ENCODE results near the gene MNX1. TPM values are rescaled to one million over a fixed set of nuclear protein-coding genes. Genes with fewer than 3 reads are reported as not detected.

MNX1 gene
- total and polyA plus RNA-seq, 2 donors (not counting 3 experiments of a cell fraction or from before 2014, with no cell fraction given), result not detected

DNA sequence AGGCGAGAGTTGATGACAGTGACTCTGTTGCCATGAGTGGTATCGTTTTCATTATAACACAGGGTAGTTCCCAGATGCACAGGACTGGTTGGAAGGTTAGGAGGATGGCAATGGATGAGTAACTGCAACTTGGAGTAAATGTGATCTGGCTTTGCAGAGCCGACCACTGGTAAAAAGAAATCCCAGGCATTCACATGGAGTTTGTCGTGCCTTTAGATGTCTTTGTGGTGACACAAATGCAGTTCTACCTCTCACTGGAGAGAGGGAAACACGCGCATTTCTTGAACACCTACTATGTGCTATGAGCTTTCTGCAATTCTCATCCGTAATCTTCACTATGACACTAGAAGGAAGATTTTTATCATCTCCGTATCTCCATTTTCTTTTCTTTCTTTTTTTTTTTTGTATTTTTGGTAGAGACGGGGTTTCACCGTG, 1.7 kb upstream of the MNX1 start:
- dilution Hi-C loops (cut with MboI; ENCODE audit: extremely low pct_ligation_motif_present, low sequenced_read_pairs), result no loop called here
- no peaks in the 10 kb centered on the region for H3K9me1 ChIP-seq (replicated peaks; ENCODE audit: control insufficient read depth, extremely low read depth, insufficient read depth, low read length)
- BruUV-seq (replicated peaks), result no TSS peak
- no peaks in the 10 kb centered on the region for H3K4me1 ChIP-seq (ENCODE audit: control insufficient read depth, extremely low read depth, insufficient read depth, low read length)
- CTCF ChIA-PET, result interaction anchor here (0.7 kb wide), 1 partner anchor 20 kb away, joined by 3 read pairs; no protein-coding TSS in a partner anchor
- no peaks in the 10 kb centered on the region for H4K20me1 ChIP-seq (replicated peaks; ENCODE audit: control insufficient read depth, extremely low read depth, insufficient read depth, low read length)
- no peak for TF ChIP-seq POLR2AphosphoS5 (IDR thresholded peaks at IDR 0.05; ENCODE audit: insufficient read depth, low read depth, low read length)
- TF ChIP-seq, protein P1, sequence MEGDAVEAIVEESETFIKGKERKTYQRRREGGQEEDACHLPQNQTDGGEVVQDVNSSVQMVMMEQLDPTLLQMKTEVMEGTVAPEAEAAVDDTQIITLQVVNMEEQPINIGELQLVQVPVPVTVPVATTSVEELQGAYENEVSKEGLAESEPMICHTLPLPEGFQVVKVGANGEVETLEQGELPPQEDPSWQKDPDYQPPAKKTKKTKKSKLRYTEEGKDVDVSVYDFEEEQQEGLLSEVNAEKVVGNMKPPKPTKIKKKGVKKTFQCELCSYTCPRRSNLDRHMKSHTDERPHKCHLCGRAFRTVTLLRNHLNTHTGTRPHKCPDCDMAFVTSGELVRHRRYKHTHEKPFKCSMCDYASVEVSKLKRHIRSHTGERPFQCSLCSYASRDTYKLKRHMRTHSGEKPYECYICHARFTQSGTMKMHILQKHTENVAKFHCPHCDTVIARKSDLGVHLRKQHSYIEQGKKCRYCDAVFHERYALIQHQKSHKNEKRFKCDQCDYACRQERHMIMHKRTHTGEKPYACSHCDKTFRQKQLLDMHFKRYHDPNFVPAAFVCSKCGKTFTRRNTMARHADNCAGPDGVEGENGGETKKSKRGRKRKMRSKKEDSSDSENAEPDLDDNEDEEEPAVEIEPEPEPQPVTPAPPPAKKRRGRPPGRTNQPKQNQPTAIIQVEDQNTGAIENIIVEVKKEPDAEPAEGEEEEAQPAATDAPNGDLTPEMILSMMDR (IDR thresholded peaks at IDR 0.05; ENCODE audit: extremely low read depth in 1 of 2, insufficient read depth in 1 of 2, low read depth in 1 of 2, low read length in 2 of 2), result no peak
- peak; percentile 72 for TF ChIP-seq EZH2 (IDR thresholded peaks at IDR 0.05; ENCODE audit: borderline replicate concordance, low read depth, low read length, severe bottlenecking)
- H3K4me2 ChIP-seq (ENCODE audit: insufficient read depth, low read length), result no peak overlapping the region
- H3K79me2 ChIP-seq (ENCODE audit: control insufficient read depth, insufficient read depth, low read length), result no peaks in the 10 kb centered on the region
- no peak overlapping the region for H3K4me3 ChIP-seq (replicated peaks in 1 of 3; ENCODE audit: insufficient read depth in 1 of 3, low read depth in 1 of 3, low read length in 3 of 3)
- POLR2A ChIA-PET, result no interaction called here
- no peak overlapping the region for H3K27ac ChIP-seq (ENCODE audit: insufficient read depth, low read depth, low read length)
- H3K36me3 ChIP-seq (ENCODE audit: control insufficient read depth in 2 of 2, extremely low read depth in 1 of 2, insufficient read depth in 2 of 2, low read length in 2 of 2), result no peaks in the 10 kb centered on the region
- no peaks in the 10 kb centered on the region for H3K9me3 ChIP-seq (replicated peaks; ENCODE audit: control insufficient read depth, insufficient read depth, low read length)
- H2AFZ ChIP-seq (ENCODE audit: low read depth, low read length), result no peak overlapping the region
- H3K27me3 ChIP-seq (ENCODE audit: control insufficient read depth in 2 of 2, insufficient read depth in 2 of 2, low read length in 2 of 2), result peaks cover 87 to 96% of the 10 kb centered on the region in 2 experiments
- FAIRE-seq (no peak), DNase-seq (ENCODE audit: low read depth, low spot score) (no peak)
- intact Hi-C loops (cut with micrococcal nuclease), result no loop called here
- no peak overlapping the region for H3K9ac ChIP-seq (replicated peaks; ENCODE audit: extremely low read depth, insufficient read depth, low read length)

DNA sequence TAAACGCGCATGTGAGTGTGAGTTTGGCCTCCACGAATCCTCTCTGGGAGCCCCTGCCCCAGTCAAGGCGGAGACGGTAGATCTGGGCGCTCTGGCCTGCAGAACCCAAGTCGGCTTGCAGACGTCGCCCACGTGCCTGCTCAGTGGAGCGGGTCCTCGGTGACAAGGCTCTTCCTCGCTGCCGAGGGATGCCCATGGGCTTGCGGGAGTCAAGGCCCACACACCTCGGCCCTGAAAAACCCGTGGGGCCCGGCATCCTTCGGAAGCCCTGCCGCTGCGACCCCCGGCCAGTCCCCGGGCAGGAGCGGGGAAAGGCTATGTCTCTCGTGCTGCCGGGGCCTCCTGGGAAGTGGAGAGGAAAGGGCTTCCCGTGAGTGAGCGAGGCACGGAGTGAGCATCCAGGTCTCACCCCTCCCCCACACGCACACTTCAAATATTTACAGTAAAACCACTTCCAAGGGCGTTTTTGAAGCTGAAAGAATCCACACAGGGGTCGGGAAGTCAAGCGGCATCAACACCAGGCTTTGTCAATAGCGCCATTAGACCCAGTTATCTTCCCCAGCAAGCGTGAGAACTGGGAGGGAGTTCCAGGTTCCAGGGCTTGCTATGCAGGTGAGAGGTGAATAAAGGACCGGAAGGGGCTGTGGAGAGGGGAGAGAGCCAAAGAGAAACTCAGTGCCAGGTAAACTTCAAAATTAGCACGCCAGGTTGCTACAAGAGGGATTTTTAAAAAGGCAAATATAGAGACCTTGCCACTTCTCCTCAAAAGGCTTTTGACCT, 1.1 kb upstream of the MNX1 start:
- Histone ChIP-seq H3K4me2 (ENCODE audit: insufficient read depth, low read length) (no peak overlapping the region), H3K4me3 (replicated peaks in 1 of 3; ENCODE audit: insufficient read depth in 1 of 3, low read depth in 1 of 3, low read length in 3 of 3) (no peak overlapping the region), H3K36me3 (ENCODE audit: control insufficient read depth in 2 of 2, extremely low read depth in 1 of 2, insufficient read depth in 2 of 2, low read length in 2 of 2) (no peaks in the 10 kb centered on the region), H4K20me1 (replicated peaks; ENCODE audit: control insufficient read depth, extremely low read depth, insufficient read depth, low read length) (no peaks in the 10 kb centered on the region), H3K4me1 (ENCODE audit: control insufficient read depth, extremely low read depth, insufficient read depth, low read length) (no peaks in the 10 kb centered on the region), H3K9me3 (replicated peaks; ENCODE audit: control insufficient read depth, insufficient read depth, low read length) (no peaks in the 10 kb centered on the region), H3K79me2 (ENCODE audit: control insufficient read depth, insufficient read depth, low read length) (no peaks in the 10 kb centered on the region), H3K9me1 (replicated peaks; ENCODE audit: control insufficient read depth, extremely low read depth, insufficient read depth, low read length) (no peaks in the 10 kb centered on the region), H3K27ac (ENCODE audit: insufficient read depth, low read depth, low read length) (no peak overlapping the region), H2AFZ (ENCODE audit: low read depth, low read length) (no peak overlapping the region), H3K27me3 (ENCODE audit: control insufficient read depth in 2 of 2, insufficient read depth in 2 of 2, low read length in 2 of 2) (peaks cover 83 to 96% of the 10 kb centered on the region in 2 experiments), H3K9ac (replicated peaks; ENCODE audit: extremely low read depth, insufficient read depth, low read length) (no peak overlapping the region)
- FAIRE-seq, result no peak
- no TSS peak for BruUV-seq (replicated peaks)
- intact Hi-C loops (cut with micrococcal nuclease), result no loop called here
- CTCF ChIA-PET, result no interaction called here
- TF ChIP-seq GATA2 (IDR thresholded peaks at IDR 0.05; ENCODE audit: insufficient read depth, insufficient read length, low read depth, low read length) (no peak), EZH2 (IDR thresholded peaks at IDR 0.05; ENCODE audit: borderline replicate concordance, low read depth, low read length, severe bottlenecking) (peak; percentile 91), JUN (IDR thresholded peaks at IDR 0.05; ENCODE audit: borderline replicate concordance, insufficient read depth, insufficient read length, low read depth) (no peak)
- POLR2A ChIA-PET, result no interaction called here
- no peak for DNase-seq (ENCODE audit: low read depth, low spot score)
- dilution Hi-C loops (cut with MboI; ENCODE audit: extremely low pct_ligation_motif_present, low sequenced_read_pairs), result no loop called here

Measured in endothelial cell of umbilical vein (primary cell).